Epithelial cell of esophagus (primary cell): ENCODE measurements around the gene KCNJ10.

Source experiments
- DNase-seq: peaks from one replicate; pipeline ENCODE4 v3.0.0; 2010; ENCODE audit warnings: low read depth
- H3K4me3 ChIP-seq: 2 replicates; pipeline ENCODE4 v1.5.1; 2011; ENCODE audit warnings: mild to moderate bottlenecking, low read length, control low read depth
- CTCF ChIP-seq: IDR thresholded peaks from 2 replicates; pipeline ENCODE4 v1.5.1; 2011; ENCODE audit warnings: low read depth, mild to moderate bottlenecking, low read length, control low read depth, inconsistent platforms; ENCODE audit not compliant: insufficient read depth; ENCODE audit errors: missing control alignments

Gene KCNJ10

GRCh38 chr1:160093624-160094290 is 23.8 kb upstream of the KCNJ10 start:
- no peak for TF ChIP-seq CTCF
- H3K4me3 ChIP-seq = no peak overlapping the region
- DNase-seq = no peak

- no peak for DNase-seq
- no peak for TF ChIP-seq CTCF
Measured at GRCh38 chr1:160093069-160093395, 23.1 kb upstream of the KCNJ10 start.

GRCh38 chr1:160092366-160093068 is 22.6 kb upstream of the KCNJ10 start:
- DNase-seq = no peak
- H3K4me3 ChIP-seq = no peak overlapping the region
- TF ChIP-seq CTCF = no peak

More at GRCh38 chr1:160093069-160093395, 23.1 kb upstream of the KCNJ10 start:
- no peak overlapping the region for H3K4me3 ChIP-seq

- H3K4me3 ChIP-seq = no peak overlapping the region
- DNase-seq = no peak
- no peak for TF ChIP-seq CTCF
Measured at GRCh38 chr1:160091666-160092223, 21.8 kb upstream of the KCNJ10 start.

GRCh38 chr1:160090760-160091159 is 20.8 kb upstream of the KCNJ10 start:
- TF ChIP-seq CTCF = no peak
- no peak overlapping the region for H3K4me3 ChIP-seq
- DNase-seq = no peak

- H3K4me3 ChIP-seq = no peak overlapping the region
- DNase-seq = no peak
- no peak for TF ChIP-seq CTCF
Measured at GRCh38 chr1:160089883-160090282, 19.9 kb upstream of the KCNJ10 start.
